HG02623 (cell line): ENCODE measurements around the gene CLSTN1.
A peak's percentile ranks its signal among the peaks of the same experiment; 100 is the strongest.
"Not testable (repeated sequence)": the region's sequence is repeated elsewhere in the genome, so short reads cannot be mapped to it uniquely, and the experiment has no call there.

Source experiments
- ATAC-seq: cut with Tn5 transposase; IDR thresholded peaks from one replicate; pipeline ENCODE4 v1.9.1; 2021; ENCODE audit warnings: moderate library complexity; ENCODE audit not compliant: unreplicated experiment

The CLSTN1 gene

DNA sequence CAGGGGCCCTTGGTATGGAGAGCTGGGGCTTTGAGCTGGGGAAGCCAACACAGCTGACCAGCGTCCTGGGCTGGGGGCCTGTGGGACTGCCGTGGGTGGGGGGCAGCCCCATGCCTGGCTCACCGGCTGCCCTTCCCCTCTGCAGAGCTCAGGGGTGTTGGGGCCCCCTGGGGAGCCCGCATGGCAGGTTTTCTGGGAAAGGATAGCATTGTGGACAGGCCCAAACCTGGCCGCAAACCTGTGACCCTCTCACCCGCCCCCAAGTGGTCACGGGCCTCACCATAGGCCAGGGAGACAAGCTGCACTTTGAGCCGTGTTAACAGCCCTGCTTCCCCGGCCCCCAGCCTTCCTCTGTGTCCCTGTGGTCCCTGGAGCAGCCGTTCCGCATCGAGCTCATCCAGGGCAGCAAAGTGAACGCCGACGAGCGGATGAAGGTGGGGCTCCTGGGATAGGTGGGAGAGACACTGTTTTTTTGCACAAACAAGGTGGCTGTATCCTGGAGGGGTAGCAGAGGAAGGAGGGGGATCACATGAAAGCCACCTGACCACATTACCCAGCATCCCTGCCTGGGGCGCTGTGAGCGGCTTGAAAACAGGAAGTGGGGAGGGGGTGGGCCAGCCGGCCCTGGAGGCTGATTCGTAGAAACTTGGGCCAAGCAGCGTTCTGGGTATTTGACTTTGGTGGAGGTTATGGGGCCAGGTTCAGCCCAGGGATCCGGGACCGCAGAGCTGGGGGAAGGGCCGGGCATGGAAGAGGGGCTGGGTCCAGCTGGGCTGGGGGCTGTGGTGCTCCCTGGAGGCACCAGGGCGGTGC, 106.4 kb downstream of the CLSTN1 start:
- ATAC-seq, result peak; percentile 61

DNA sequence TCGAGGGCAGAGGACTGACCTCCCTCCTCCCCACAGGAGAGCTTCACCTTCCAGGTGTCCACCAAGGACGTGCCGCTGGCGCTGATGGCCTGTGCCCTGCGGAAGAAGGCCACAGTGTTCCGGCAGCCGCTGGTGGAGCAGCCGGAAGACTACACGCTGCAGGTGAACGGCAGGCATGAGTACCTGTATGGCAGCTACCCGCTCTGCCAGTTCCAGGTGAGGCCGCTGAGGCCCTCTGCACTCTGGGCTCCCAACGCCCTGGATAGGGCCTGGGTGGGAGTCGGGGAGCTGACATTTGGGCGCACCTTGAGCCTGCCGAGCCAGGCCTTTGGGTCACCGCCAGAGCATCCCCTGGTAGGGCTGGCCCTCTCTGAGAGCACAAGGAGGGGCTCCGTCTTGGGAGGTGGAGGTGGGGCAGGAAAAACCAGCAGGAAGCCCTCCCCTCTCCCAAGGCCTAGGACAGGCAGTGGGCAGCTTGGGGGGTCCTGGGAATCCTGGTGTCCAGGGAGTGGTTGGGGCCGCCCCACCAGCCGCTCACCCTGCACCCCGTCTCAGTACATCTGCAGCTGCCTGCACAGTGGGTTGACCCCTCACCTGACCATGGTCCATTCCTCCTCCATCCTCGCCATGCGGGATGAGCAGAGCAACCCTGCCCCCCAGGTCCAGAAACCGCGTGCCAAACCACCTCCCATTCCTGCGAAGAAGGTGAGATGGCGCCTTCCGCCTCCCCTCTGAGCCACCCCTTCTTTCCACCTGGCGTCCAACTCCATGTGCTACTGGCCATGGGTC, 107.2 kb downstream of the CLSTN1 start:
- no peak for ATAC-seq

DNA sequence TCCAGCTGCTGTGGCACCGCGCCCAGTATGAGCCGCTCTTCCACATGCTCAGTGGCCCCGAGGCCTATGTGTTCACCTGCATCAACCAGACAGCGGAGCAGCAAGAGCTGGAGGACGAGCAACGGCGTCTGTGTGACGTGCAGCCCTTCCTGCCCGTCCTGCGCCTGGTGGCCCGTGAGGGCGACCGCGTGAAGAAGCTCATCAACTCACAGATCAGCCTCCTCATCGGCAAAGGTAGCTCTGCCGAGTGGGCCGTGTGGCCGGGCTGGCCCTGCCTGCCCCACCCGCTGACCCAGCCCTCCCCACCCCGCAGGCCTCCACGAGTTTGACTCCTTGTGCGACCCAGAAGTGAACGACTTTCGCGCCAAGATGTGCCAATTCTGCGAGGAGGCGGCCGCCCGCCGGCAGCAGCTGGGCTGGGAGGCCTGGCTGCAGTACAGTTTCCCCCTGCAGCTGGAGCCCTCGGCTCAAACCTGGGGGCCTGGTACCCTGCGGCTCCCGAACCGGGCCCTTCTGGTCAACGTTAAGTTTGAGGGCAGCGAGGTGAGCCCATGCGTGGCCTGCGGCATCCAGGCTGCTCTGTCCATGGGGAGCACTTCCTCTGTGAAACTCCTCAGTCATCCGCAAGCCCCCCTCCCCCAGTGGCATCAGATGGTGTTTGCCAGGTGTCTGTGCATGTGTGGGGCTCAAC, 108.1 kb downstream of the CLSTN1 start:
- no peak for ATAC-seq

DNA sequence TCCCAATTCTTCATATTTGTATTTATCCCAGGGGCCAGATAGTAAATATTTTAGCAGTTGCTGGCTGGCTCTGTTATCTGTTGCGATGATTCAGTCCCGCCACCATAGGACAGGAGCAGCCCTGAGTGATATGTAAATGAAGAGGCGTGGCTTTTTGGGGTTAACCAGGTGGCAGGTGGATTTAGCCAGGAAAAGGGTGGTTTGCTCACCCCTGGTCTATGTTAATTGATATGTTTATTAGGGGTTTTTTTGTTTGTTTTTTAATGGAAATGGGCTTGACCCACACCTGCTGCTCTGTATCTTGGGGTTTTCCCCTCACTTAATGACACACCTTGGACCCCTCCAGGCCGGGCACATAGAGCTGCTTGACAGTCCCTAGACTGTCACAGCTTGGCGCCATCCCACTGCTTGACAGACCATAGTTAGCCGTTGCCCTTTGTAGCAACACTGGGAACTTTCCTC, 109.5 kb downstream of the CLSTN1 start:
- ATAC-seq, result no peak

DNA sequence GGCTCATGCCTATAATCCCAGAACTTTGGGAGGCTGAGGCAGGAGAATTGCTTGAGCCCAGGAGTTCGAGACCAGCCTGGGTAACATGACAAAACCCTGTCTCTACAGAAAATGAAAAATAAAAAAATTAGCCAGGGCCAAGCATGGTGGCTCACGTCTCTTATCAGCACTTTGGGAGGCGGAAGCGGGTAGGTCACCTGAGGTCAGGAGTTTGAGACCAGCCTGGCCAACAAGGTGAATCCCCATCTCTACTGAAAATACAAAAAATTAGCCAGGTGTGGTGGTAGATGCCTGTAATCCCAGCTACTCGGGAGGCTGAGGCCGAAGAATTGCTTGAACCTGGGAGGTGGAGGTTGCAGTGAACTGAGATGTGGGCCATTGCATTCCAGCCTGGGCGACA, 111.0 kb downstream of the CLSTN1 start:
- ATAC-seq, result not testable (repeated sequence)

DNA sequence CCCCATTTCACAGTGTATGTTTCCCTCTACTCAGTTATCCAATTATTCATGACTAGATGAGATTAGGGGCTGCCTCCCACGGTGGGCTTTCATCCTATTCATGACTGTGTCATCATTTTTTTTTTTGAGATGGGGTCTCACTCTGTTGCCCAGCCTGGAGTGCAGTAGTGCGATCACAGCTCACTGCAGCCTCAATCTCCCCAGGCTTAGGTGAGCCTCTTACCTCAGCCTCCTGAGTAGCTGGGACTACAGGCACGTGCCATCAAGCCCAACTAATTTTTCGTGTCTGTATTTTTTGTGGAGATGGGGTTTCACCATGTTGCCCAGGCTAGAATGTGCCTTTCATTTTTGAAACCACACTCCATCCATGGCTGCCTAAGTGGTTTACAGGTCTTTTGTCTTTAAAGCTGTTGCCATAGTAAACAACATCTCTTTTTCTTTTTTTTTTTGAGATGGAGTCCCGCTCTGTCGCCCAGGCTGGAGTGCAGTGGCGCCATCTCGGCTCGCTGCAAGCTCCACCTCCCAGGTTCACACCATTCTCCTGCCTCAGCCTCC, 112.2 kb downstream of the CLSTN1 start:
- no peak for ATAC-seq

DNA sequence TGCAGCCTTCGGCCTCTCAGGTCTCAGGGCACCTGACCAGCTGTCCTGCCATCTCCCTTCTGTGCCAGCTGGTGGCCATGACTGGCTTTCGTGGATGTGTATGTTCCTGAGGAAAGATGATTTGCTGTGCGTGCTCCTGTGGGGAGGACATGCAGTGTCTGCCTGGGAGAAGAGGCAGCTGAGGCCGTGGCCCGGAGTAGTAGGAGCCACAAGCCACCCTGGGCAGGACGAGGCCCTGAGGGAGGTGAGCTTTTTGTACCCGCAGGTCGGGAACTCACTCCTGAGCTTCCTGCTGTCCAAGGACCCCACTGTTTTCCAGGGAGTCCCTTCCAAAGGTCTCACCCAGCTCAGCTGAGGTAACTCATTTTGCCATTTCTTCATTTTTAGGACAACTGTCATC, 113.7 kb downstream of the CLSTN1 start:
- no peak for ATAC-seq

DNA sequence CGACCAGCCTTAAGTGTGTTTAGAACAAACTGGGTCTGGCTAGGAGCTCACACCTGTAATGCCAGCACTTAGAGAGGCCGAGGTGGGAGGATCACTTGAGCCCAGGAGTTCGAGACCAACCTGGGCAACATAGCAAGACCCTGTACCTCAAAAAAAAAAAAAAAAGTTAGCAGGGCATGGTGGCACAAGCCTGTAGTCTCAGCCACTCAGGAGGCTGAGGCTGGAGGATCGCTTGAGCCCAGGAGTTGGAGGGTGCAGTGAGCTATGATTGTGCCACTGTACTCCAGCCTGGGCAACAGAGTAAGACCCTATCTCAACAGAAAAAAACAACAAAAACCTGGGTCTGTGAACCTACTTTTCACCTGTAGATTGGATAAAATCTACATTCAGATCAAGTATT, 117.6 kb downstream of the CLSTN1 start:
- no peak for ATAC-seq

DNA sequence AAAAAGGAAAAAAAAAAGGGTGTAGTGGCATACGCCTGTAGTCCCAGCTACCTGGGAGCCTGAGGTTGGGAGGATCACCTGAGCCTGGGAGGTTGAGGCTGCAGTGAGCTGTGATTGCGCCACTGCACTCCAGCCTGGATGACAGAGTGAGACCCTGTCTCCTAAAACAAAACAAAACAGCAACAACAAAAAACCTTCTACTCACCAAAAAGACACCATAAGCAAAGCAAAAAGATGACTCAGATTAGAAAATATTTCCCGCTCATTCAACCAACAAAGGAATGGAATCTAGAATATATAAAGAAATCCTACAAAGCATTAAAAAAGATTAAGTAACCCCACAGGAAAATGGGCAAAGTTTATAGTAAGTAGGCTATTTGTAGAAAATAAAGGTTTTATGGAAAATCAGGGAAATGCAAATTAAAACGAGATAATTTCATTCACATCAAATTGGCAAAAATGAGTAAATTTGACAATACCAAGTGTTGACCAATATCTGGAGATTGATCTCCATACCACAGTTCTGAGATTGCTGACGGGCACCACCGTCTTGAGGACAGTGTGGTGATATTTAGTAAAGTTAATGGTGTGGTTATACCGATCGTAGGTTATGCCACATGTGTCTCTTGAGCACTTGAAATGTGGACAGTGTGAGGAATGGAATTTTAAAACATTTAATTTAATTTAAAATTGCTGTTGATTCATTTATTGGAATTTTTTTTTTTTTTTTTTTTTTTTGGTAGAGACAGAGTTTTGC, 118.2 kb downstream of the CLSTN1 start:
- no peak for ATAC-seq

DNA sequence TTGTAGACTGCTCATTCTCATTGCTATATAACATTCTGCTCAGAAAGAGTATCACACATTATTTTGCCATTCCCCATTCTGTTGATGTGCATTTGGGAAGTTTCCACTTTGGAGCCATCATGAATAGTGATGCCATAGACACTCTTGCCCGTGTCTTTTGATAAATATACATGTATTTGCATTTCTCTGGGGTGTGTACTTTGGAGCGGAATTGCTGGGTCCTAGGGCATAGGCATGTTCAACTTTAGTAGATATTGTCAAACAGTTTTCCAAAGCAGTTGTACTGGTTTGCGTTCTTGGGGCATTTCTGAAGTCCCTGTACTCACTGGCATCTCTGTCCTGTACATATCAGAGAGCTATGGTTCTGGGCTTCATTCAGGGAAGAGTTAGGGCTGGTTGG, 120.1 kb downstream of the CLSTN1 start:
- ATAC-seq, result no peak

DNA sequence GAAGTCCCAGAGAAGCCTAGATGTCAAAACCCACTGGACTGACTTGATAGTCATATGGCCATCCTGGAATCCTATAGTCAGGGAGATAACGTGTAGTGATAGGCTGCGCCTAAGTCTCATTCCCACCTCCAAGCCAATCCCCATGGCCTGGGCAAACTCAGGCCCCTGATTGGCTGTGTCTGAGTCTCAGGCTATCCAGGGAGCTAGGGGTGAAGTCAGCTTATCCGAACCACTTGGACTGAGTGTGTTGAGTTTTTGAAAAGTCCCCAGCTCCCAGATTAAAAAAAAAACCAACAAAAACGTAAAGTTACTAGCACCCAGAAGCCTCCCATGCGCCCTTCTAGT, 120.6 kb downstream of the CLSTN1 start:
- ATAC-seq, result no peak

DNA sequence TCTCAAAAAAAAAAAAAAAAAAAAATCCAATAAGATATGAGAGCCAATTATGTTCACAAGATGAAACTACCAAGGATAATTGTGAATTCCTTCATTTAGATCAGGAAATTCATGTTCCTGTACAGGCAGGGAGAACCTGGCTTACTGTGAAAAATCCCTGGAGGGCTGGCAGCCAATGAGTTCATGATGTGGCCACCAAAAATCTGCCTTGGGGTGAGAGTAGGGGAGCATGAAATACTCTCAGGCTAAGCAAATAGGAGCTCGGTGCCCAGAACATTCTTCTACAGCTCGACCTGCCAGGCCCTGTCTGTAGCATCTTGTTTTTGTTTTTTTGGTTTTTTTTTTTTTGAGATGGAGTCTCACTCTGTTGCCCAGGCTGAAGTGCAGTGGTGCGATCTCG, 122.1 kb downstream of the CLSTN1 start:
- no peak for ATAC-seq

DNA sequence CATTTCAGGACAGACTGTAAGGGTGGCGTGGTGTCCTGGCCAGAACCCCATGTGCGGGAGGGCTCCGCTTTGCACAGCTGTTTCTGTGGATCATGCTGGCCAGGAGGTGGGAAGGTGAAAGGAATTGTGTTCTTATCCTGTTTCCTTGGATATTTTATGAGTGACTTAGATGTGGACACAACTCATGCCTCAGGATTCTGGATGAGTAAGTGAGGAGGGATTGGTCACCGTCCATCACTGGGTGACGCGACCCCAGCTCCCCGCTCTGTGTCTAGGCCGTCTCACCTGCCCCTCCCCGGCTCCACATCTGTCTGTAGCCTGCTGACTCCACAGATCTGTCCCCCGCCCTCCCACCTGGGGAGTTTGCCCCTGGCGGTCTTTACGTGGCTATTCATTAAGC, 123.4 kb downstream of the CLSTN1 start:
- no peak for ATAC-seq

DNA sequence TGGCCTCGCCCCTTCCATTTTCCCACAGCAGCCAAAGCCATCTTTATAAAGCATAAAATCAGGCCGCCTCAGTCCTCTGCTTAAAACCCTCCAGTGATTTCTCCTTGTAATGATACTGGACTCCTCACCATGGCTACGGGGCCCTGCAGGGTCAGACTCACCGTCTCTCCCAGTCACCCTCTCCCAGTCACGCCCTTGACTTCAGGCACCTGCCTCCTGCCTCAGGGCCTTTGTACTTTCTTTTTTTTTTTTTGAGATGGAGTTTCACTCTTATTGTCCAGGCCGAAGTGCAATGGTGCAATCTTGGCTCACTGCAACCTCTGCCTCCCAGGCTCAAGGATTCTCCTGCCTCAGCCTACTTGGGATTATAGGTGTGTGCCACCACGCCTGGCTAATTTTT, 124.4 kb downstream of the CLSTN1 start:
- ATAC-seq, result no peak

DNA sequence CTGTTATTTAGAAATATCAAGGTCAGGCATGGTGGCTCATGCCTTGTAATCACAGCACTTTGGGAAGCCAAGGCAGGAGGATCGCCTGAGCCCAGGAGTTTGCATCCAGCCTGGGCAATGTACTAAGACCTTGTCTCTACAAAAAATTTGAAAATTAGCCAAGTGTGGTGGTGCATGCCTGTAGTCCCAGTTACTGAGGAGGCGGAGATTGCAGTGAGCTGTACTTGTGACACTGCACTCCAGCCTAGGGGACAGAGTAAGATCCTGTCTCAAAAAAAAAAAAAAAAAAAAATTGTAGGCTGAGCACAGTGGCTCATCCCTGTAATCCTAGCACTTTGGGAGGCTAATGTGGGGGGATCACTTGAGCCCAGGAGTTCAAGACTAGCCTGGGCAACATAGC, 127.0 kb downstream of the CLSTN1 start:
- no peak for ATAC-seq

DNA sequence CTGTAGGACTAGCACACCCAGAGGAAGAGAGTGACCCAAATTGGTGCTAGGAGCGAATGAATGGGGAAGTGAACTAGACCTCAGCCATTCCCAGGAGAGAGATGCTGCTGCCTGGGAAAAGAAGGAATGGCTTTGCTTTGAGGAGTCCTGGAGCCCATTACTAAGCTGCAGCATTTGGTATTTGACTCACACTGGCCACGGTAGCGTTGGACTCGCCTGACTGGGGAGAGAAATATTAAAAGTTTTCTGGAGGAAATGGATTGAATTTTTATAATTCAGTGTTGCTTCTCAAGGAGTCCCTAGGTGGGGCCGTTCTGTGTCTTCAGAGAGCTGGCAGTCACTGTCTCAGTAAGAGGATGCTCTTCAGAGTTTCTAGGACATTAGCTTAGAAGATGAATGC, 132.1 kb downstream of the CLSTN1 start:
- ATAC-seq, result no peak

DNA sequence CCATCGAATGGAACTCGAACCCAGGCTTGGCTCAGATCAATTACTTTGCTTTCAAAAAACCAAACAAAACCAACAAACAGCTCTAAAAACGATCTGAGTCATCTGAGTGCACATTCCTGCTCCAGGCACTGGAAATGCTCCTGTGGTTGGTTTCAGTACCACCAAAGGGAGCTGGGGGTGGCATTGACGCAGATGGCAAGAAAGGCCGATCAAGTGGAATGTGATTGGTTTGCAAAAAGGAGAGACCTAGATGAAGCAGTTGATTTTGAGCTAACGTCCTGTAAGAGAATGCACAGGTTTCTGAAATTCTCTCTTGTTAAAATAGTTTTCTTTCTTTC, 132.7 kb downstream of the CLSTN1 start:
- no peak for ATAC-seq

DNA sequence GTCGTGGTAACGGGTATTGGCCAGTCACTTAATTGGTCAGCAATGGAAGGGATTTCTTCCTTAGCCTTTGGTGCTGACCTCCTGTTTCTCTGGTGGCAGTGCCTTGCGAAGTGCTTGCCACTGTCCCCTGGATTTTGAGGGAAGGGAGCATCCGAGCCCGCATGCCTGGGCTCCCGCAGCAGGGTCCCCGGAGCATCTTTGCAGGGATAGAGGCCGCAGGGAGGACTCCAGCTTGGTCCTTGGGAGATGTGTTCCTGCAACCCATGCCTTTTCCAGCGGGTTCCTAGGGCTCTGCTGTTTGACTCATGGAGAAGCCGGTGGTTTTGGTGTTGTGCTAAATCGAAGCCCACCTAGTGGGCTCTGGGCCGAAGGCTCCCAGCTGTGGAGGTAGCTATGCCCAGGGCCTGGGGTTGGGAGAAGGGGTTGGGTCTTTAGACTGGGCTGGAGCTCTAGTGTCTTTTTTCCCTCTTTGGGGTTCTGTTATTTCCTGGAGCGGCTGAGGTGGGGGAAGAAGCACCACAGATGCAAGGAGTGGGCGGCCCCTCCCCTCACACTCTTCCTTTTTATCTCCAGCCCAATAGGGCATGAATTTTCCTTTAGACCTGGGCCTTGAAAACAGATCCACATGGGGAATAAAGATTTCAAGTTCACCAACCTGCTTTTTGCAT, 133.2 kb downstream of the CLSTN1 start:
- no peak for ATAC-seq

DNA sequence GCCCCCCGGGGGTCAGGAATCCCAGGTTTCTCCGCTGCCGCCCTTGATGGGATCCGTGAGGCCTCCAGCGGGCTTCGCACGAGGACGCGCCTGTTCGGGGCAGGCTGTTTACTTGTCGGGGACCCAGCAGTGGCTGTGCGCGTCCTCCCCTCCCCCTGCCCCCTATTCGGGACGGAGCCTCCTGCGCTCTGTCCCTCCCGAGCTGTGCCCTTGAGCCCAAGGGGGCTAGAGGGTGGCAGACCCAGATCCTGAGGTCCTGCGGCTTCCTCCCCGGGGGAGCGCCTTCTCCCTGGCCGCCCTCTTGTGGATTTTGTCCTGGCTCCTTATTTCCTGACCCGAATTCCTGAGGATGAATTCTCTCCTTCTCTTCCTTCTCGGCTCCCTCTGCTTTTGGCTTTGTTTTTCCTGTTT, 133.8 kb downstream of the CLSTN1 start:
- no peak for ATAC-seq

DNA sequence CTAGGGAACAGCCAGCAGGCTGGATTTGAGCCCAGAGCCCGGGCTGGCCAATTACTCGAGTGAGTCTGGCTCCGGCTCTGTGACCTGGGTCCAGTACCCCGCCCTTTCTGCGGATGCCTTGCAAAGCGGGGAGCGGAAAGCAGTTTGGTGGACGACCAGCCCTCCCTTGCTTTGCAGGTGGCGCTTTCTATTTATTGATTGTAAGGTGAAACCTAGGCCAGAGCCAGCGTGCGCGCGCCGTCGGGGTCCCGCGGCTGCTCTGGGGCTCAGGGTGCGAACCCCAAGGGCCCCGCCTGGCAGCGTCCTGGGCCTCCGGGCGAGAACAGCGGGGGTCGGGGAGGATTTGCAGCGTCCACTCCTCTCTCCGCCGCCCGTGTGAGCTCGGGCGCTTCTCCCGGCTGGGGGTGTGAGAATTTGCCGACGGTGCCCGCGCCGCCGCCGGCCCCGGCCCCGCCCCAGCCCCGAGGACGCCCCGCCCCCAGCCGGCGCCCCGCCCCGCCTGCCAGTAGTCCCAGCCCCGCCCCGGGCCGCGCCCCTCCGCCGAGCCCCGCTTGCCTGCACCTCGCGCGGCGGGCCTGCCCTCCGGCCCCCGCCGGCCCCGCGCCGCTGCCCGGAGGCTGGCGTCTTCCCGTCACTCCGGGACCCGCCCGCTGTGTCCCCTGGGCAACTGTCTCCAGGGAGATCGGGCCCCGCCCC, 134.6 kb downstream of the CLSTN1 start:
- ATAC-seq, result peak; percentile 54
